NCI-H187 (cell line): Measurements from ENCODE around the gene KRTAP9-2.
"Not testable (repeated sequence)": the region's sequence is repeated elsewhere in the genome, so short reads cannot be mapped to it uniquely, and the experiment has no call there.

Experiments used
- DNase-seq, 2 experiments: peaks; one replicate each; lab custom pipeline; 2025; lab: John Stamatoyannopoulos, UW

Gene KRTAP9-2

GRCh38 chr17:41237116-41237515 is 10.7 kb downstream of the KRTAP9-2 start:
- DNase-seq: not testable (repeated sequence)

- not testable (repeated sequence) for DNase-seq
Measured at GRCh38 chr17:41237949-41238437, 11.5 kb downstream of the KRTAP9-2 start, which contains the start of gene KRTAP9-8. Gene KRTAP9-8 (plus strand): TSS chr17:41237999. CDS start chr17:41238052, 53 bp downstream.

- not testable (repeated sequence) for DNase-seq
Measured at GRCh38 chr17:41246995-41247787, 20.7 kb downstream of the KRTAP9-2 start.

- DNase-seq: not testable (repeated sequence)
Measured at GRCh38 chr17:41249637-41250240, 23.3 kb downstream of the KRTAP9-2 start, which contains the start of gene KRTAP9-4. Gene KRTAP9-4 (plus strand): TSS chr17:41249687. CDS start chr17:41249721, 34 bp downstream.

- no peak for DNase-seq
Measured at GRCh38 chr17:41251261-41251660, 24.8 kb downstream of the KRTAP9-2 start.

DNA sequence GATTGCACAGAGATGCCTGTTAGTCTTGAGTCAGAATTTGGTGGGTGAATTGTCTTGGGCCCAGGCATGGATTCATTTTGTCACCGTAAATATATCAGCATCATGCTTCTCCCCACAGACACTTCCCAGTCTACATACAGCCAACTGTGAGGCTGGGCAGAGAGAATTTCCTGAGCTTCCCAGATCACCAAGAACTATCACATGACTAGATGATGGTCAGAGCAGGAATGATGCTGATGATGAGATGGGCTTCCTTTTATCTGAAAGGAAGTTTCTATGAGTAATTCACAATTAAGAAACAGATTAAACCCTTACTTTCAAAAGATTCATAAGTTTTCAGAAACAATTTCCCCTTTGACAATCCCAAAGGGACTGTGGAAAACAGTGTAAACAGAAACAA is 28.4 kb downstream of the KRTAP9-2 start:
- no peak for DNase-seq

GRCh38 chr17:41255381-41256290 is 29.2 kb downstream of the KRTAP9-2 start, which contains the start of gene KRTAP9-9:
Gene KRTAP9-9 (plus strand): TSS chr17:41255384.
- not testable (repeated sequence) for DNase-seq

- DNase-seq: no peak
Measured at GRCh38 chr17:41256291-41256685, 29.8 kb downstream of the KRTAP9-2 start.

DNA sequence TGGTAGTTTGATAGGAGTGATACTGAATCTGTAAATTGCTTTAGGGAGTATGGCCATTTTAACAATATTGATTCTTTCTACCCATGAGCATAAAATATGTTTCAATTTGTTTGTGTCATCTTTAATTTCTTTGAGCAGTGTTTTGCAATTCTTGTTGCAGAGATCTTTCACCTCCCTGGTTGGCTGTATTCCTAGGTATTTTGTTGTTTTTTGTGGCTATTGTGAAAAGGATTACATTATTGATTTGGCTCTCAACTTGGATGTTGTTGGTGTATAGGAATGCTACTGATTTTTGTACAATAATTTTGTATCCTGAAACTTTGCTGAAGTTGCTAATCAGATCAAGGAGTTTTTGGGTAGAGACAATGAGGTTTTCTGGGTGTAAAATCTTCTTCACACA is 32.0 kb downstream of the KRTAP9-2 start:
- DNase-seq: no peak

GRCh38 chr17:41263212-41263611 is 36.8 kb downstream of the KRTAP9-2 start:
- DNase-seq: no peak

GRCh38 chr17:41264599-41264998 is 38.2 kb downstream of the KRTAP9-2 start:
- no peak for DNase-seq

- DNase-seq: no peak
Measured at GRCh38 chr17:41265078-41265477, 38.6 kb downstream of the KRTAP9-2 start, which contains the start of gene KRTAP9-6. Gene KRTAP9-6 (plus strand): TSS chr17:41265378. CDS start chr17:41265378, 0 bp downstream.

GRCh38 chr17:41267711-41268110 is 41.3 kb downstream of the KRTAP9-2 start:
- DNase-seq: no peak

DNA sequence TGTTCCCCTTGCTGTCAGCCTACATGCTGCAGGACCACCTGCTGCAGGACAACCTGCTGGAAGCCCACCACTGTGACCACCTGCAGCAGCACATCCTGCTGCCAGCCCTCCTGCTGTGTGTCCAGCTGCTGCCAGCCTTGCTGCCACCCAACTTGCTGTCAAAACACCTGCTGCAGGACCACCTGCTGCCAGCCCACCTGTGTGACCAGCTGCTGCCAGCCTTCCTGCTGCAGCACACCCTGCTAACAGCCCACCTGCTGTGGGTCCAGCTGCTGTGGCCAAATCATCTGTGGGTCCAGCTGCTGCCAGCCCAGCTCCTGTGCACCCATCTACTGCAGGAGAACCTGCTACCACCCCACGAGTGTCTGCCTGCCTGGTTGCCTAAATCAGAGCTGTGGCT is 44.9 kb downstream of the KRTAP9-2 start:
- DNase-seq: not testable (repeated sequence)

DNA sequence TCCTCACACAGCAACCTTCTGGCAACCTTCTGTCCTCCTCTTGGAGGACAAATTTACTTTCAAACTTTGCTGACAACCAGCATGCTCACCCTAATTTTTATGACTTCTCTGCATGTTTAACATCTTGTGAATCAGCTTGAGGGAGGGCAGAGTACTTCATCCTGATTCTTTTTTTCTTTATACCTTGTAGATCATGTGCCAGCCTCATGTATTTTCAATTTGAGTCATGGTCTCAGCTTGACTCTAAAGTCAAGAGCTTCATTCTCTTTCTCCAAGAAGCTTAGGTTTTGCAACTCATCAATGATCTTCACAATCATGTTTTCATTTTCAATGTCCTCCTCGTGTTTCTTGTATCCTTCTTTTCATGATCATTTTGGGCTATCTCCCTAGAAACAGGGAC is 45.4 kb downstream of the KRTAP9-2 start:
- no peak for DNase-seq

- not testable (repeated sequence) for DNase-seq
Measured at GRCh38 chr17:41275648-41276190, 49.3 kb downstream of the KRTAP9-2 start, which contains the start of gene KRTAP9-7. Gene KRTAP9-7 (plus strand): TSS chr17:41275698. CDS start chr17:41275698, 0 bp downstream.
